Measurements from ENCODE around the gene GJC1. TPM values are rescaled to one million over a fixed set of nuclear protein-coding genes. Genes with fewer than 3 reads are reported as not detected.
"Not testable (repeated sequence)": the region's sequence is repeated elsewhere in the genome, so short reads cannot be mapped to it uniquely, and the experiment has no call there.

The GJC1 gene
- total RNA-seq, 1 experiment from 2014 or later = 31.6 TPM

DNA sequence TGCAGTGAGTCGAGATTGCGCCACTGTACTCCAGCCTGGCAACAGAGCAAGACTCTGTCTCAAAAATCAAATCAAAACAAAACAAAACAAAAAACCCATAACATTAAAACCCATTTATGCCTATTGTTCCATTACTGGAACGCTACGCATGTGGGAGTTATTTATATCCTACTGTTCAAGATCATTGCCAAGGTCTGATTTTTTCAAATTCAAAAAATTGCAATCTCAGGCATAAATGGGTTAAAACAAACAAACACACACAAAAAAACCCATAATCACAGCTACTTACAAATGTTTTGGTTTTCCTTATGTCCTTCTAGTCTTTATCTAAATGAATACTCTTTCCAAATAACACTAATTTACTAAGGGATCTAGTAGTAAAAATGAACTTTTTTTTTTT lies 17.8 kb downstream of the GJC1 start:
- Histone ChIP-seq H3K27me3 (replicated peaks; ENCODE audit: insufficient read depth, low read depth, low read length, poor library complexity) (no peaks in the 10 kb centered on the region), H3K36me3 (ENCODE audit: insufficient read depth, low read length, poor library complexity, severe bottlenecking) (no peaks in the 10 kb centered on the region), H3K4me1 (ENCODE audit: insufficient read depth, low read length, poor library complexity, severe bottlenecking) (no peaks in the 10 kb centered on the region), H3K27ac (ENCODE audit: low read depth, low read length, poor library complexity, severe bottlenecking) (no peak overlapping the region), H3K9me3 (ENCODE audit: low read depth, low read length, poor library complexity, severe bottlenecking) (no peaks in the 10 kb centered on the region), H3K4me3 (ENCODE audit: low read depth, low read length, poor library complexity, severe bottlenecking) (no peak overlapping the region)
- intact Hi-C loops (cut with micrococcal nuclease; ENCODE audit: unreplicated experiment) = no loop called here
- POLR2A ChIA-PET (ENCODE audit: low non-redundant PET) = no interaction called here
- TF ChIP-seq, protein P1, sequence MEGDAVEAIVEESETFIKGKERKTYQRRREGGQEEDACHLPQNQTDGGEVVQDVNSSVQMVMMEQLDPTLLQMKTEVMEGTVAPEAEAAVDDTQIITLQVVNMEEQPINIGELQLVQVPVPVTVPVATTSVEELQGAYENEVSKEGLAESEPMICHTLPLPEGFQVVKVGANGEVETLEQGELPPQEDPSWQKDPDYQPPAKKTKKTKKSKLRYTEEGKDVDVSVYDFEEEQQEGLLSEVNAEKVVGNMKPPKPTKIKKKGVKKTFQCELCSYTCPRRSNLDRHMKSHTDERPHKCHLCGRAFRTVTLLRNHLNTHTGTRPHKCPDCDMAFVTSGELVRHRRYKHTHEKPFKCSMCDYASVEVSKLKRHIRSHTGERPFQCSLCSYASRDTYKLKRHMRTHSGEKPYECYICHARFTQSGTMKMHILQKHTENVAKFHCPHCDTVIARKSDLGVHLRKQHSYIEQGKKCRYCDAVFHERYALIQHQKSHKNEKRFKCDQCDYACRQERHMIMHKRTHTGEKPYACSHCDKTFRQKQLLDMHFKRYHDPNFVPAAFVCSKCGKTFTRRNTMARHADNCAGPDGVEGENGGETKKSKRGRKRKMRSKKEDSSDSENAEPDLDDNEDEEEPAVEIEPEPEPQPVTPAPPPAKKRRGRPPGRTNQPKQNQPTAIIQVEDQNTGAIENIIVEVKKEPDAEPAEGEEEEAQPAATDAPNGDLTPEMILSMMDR (conservative IDR thresholded peaks at IDR 0.05; ENCODE audit: low read depth, low read length) = no peak
- no peak for TF ChIP-seq EZH2 (IDR thresholded peaks at IDR 0.05; ENCODE audit: borderline replicate concordance, low read depth, low read length, poor library complexity, severe bottlenecking)
- CTCF ChIA-PET = no interaction called here
- no TSS peak for BruUV-seq (replicated peaks)
- no peak for DNase-seq (ENCODE audit: low spot score)

DNA sequence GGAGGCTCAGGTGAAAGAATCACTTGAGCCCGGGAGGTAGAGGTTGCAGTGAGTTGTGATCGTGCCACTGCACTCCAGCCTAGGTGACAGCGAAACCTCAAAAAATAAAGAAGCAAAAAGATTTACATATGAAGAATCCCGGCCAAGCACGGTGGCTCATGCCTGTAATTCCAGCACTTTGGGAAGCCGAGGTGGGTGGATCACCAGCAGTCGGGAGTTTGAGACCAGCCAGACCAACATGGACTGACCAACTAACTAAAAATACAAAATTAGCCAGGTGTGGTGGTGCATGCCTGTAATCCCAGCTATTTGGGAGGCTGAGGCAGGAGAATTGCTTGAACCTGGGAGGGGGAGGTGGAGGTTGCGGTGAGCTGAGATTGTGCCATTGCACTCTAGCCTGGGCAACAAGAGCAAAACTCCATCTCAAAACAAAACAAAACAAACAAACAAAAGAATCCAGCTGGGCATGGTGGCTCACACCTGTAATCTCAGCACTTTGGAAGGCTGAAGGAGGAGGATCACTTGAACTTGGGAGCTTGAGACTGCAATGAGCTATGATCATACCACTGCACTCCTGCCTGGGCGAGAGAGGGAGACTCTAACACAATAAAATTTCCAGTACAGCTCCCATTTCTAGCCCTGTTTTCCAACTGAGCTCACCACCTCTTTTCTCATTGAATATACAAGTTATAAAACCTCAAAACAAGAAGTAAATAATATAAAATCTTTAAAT lies 21.3 kb downstream of the GJC1 start:
- H3K4me3 ChIP-seq (ENCODE audit: low read depth, low read length, poor library complexity, severe bottlenecking); H3K27me3 ChIP-seq (replicated peaks; ENCODE audit: insufficient read depth, low read depth, low read length, poor library complexity); DNase-seq (ENCODE audit: low spot score); H3K4me1 ChIP-seq (ENCODE audit: insufficient read depth, low read length, poor library complexity, severe bottlenecking); H3K27ac ChIP-seq (ENCODE audit: low read depth, low read length, poor library complexity, severe bottlenecking); CTCF ChIA-PET; intact Hi-C loops (cut with micrococcal nuclease; ENCODE audit: unreplicated experiment); H3K9me3 ChIP-seq (ENCODE audit: low read depth, low read length, poor library complexity, severe bottlenecking); BruUV-seq (replicated peaks); POLR2A ChIA-PET (ENCODE audit: low non-redundant PET): not testable (repeated sequence)
- H3K36me3 ChIP-seq (ENCODE audit: insufficient read depth, low read length, poor library complexity, severe bottlenecking) = peaks cover 15% of the 10 kb centered on the region

DNA sequence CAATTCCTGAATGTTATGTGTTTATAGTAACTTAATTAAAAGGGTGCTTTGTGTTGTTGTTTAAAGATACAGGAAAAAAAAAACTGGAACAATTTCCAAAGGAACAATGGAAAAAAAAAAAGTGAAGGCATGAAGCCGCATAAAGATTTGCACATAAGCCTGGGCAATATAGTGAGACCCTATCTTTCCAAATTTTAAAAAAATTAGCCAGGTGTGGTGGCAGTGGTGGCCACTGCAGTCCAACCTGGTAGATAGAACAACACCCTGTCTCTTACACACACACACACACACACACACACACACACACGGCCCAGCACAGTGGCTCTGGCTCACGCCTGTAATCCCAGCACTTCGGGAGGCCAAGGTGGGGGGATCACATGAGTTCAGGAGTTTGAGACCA lies 21.9 kb downstream of the GJC1 start:
- no peak for TF ChIP-seq EZH2 (IDR thresholded peaks at IDR 0.05; ENCODE audit: borderline replicate concordance, low read depth, low read length, poor library complexity, severe bottlenecking)
- TF ChIP-seq, protein P1 (conservative IDR thresholded peaks at IDR 0.05; ENCODE audit: low read depth, low read length) = no peak
- ChIA-PET POLR2A (ENCODE audit: low non-redundant PET) (interaction anchor here (0.6 kb wide), 1 partner anchor 79 kb away, joined by 3 read pairs; no protein-coding TSS in a partner anchor), CTCF (no interaction called here)
- intact Hi-C loops (cut with micrococcal nuclease; ENCODE audit: unreplicated experiment) = no loop called here
- H3K27me3 ChIP-seq (replicated peaks; ENCODE audit: insufficient read depth, low read depth, low read length, poor library complexity) = no peaks in the 10 kb centered on the region
- no peaks in the 10 kb centered on the region for H3K4me1 ChIP-seq (ENCODE audit: insufficient read depth, low read length, poor library complexity, severe bottlenecking)
- H3K36me3 ChIP-seq (ENCODE audit: insufficient read depth, low read length, poor library complexity, severe bottlenecking) = peaks cover 15% of the 10 kb centered on the region
- BruUV-seq (replicated peaks) = no TSS peak
- H3K4me3 ChIP-seq (ENCODE audit: low read depth, low read length, poor library complexity, severe bottlenecking) = no peak overlapping the region
- no peaks in the 10 kb centered on the region for H3K9me3 ChIP-seq (ENCODE audit: low read depth, low read length, poor library complexity, severe bottlenecking)
- DNase-seq (ENCODE audit: low spot score) = no peak
- no peak overlapping the region for H3K27ac ChIP-seq (ENCODE audit: low read depth, low read length, poor library complexity, severe bottlenecking)

DNA sequence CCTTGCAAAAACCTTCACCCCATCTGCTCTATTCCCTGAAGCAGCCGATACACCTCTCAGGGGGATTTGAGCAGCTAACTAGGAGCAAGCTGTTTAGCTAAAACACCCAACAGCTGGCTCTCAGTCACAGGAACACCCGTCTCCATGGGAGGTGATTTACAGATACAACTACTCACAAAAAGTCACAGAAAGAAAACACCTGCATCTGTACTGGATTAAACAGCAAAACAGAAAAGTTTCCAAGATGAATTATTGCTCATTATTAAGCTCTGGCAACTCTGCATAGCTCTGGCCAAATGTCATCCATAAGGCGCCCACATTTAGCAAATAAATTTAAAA lies 22.3 kb downstream of the GJC1 start:
- Histone ChIP-seq H3K4me3 (ENCODE audit: low read depth, low read length, poor library complexity, severe bottlenecking) (no peak overlapping the region), H3K4me1 (ENCODE audit: insufficient read depth, low read length, poor library complexity, severe bottlenecking) (no peaks in the 10 kb centered on the region), H3K36me3 (ENCODE audit: insufficient read depth, low read length, poor library complexity, severe bottlenecking) (peaks cover 15% of the 10 kb centered on the region), H3K27me3 (replicated peaks; ENCODE audit: insufficient read depth, low read depth, low read length, poor library complexity) (no peaks in the 10 kb centered on the region), H3K9me3 (ENCODE audit: low read depth, low read length, poor library complexity, severe bottlenecking) (no peaks in the 10 kb centered on the region), H3K27ac (ENCODE audit: low read depth, low read length, poor library complexity, severe bottlenecking) (no peak overlapping the region)
- POLR2A ChIA-PET (ENCODE audit: low non-redundant PET) = interaction anchor here (0.6 kb wide), 1 partner anchor 79 kb away, joined by 3 read pairs; no protein-coding TSS in a partner anchor
- peak; percentile 6 for DNase-seq (ENCODE audit: low spot score)
- BruUV-seq (replicated peaks) = no TSS peak
- TF ChIP-seq, protein P1 (conservative IDR thresholded peaks at IDR 0.05; ENCODE audit: low read depth, low read length) = no peak
- TF ChIP-seq EZH2 (IDR thresholded peaks at IDR 0.05; ENCODE audit: borderline replicate concordance, low read depth, low read length, poor library complexity, severe bottlenecking) = no peak
- intact Hi-C loops (cut with micrococcal nuclease; ENCODE audit: unreplicated experiment) = no loop called here
- CTCF ChIA-PET = no interaction called here
